ENCODE results near the gene P2RY2.

P2RY2 gene

DNA sequence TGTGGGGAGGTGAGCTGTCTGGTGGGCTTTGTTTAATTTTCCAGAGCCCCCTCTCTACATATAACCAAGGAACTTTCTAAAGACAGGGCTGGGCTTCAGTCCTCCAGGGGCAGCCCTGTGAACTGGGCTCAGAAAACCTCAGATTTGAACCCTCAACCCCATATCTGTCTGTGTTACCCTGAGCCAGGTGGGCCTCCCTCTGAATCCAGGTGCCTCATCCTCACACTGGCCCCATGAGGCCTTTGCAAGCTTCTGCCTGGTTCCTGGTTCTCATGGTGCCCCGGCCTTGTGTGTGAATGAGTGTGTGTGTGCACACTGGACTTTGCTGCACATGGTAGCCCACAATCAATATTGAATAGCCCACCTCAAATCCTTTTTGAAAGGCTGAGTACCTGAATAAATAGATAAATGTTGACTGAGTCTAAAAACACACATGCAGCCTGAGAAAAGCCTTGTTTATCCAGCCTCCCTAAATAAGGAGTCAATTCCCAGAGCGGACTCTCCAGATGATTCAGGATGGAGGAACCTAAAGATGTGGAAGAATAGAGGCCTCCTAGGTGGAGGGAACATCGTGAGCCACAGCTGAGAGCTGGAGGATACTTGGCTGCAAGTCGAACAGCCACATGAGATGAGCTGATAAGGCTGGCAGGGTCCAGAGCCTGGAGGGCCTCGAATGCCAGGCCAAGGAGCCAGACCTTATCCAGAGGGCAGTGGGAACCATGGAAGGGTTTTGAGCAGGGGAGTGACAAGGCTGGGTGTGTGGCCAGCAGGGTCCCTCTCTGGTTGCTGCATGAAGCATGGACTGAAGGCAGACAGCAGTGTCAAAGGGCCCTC lies 28.1 kb upstream of the P2RY2 start:
- Histone ChIP-seq H3K9ac (ENCODE audit: low read length) (no peak overlapping the region), H3K9me2 (replicated peaks; ENCODE audit: insufficient read depth, low read length) (no peaks in the 10 kb centered on the region), H3K27ac (ENCODE audit: low read depth, low read length) (no peak overlapping the region), H3K4me2 (ENCODE audit: low read depth, low read length, poor library complexity, severe bottlenecking) (no peak overlapping the region), H3K79me2 (ENCODE audit: insufficient read depth, low read length) (no peaks in the 10 kb centered on the region), H4K20me1 (ENCODE audit: low read depth, low read length) (no peaks in the 10 kb centered on the region), H3K36me3 (ENCODE audit: low read length) (no peaks in the 10 kb centered on the region), H3K4me3 (ENCODE audit: insufficient read depth, low read length, poor library complexity, severe bottlenecking) (no peak overlapping the region), H3K27me3 (ENCODE audit: low read length) (no peaks in the 10 kb centered on the region), H2AFZ (ENCODE audit: low read depth, low read length, severe bottlenecking) (no peak overlapping the region), H3F3A (ENCODE audit: insufficient read depth) (no peaks in the 10 kb centered on the region), H3K9me3 (ENCODE audit: insufficient read depth, low read length) (no peaks in the 10 kb centered on the region)
- TF ChIP-seq EZH2phosphoT487 (conservative IDR thresholded peaks at IDR 0.05; ENCODE audit: low read length) (no peak), CTCF (IDR thresholded peaks at IDR 0.05; ENCODE audit: insufficient read depth, low read length, poor library complexity, severe bottlenecking) (no peak)

GRCh38 chr11:73190557-73190885 lies 27.6 kb upstream of the P2RY2 start:
- no peak overlapping the region for H3K27ac ChIP-seq (ENCODE audit: low read depth, low read length)

GRCh38 chr11:73191151-73191550 lies 26.9 kb upstream of the P2RY2 start:
- H3K36me3 ChIP-seq (ENCODE audit: low read length), result no peaks in the 10 kb centered on the region
- no peaks in the 10 kb centered on the region for H3K27me3 ChIP-seq (ENCODE audit: low read length)
- no peaks in the 10 kb centered on the region for H3K9me2 ChIP-seq (replicated peaks; ENCODE audit: insufficient read depth, low read length)
- H3K9ac ChIP-seq (ENCODE audit: low read length), result no peak overlapping the region
- H3K9me3 ChIP-seq (ENCODE audit: insufficient read depth, low read length), result no peaks in the 10 kb centered on the region
- H4K20me1 ChIP-seq (ENCODE audit: low read depth, low read length), result no peaks in the 10 kb centered on the region
- no peaks in the 10 kb centered on the region for H3K79me2 ChIP-seq (ENCODE audit: insufficient read depth, low read length)
- H3K27ac ChIP-seq (ENCODE audit: low read depth, low read length), result no peak overlapping the region
- no peaks in the 10 kb centered on the region for H3F3A ChIP-seq (ENCODE audit: insufficient read depth)
- no peak overlapping the region for H3K4me2 ChIP-seq (ENCODE audit: low read depth, low read length, poor library complexity, severe bottlenecking)
- H3K4me3 ChIP-seq (ENCODE audit: insufficient read depth, low read length, poor library complexity, severe bottlenecking), result no peak overlapping the region
- TF ChIP-seq EZH2phosphoT487 (conservative IDR thresholded peaks at IDR 0.05; ENCODE audit: low read length) (no peak), CTCF (IDR thresholded peaks at IDR 0.05; ENCODE audit: insufficient read depth, low read length, poor library complexity, severe bottlenecking) (no peak)
- H2AFZ ChIP-seq (ENCODE audit: low read depth, low read length, severe bottlenecking), result no peak overlapping the region

More at GRCh38 chr11:73190557-73190885, 27.6 kb upstream of the P2RY2 start:
- no peaks in the 10 kb centered on the region for H3K27me3 ChIP-seq (ENCODE audit: low read length)
- no peaks in the 10 kb centered on the region for H3K79me2 ChIP-seq (ENCODE audit: insufficient read depth, low read length)
- H3K9ac ChIP-seq (ENCODE audit: low read length), result no peak overlapping the region
- no peak overlapping the region for H3K4me2 ChIP-seq (ENCODE audit: low read depth, low read length, poor library complexity, severe bottlenecking)
- no peaks in the 10 kb centered on the region for H3K36me3 ChIP-seq (ENCODE audit: low read length)
- no peaks in the 10 kb centered on the region for H3K9me3 ChIP-seq (ENCODE audit: insufficient read depth, low read length)
- H4K20me1 ChIP-seq (ENCODE audit: low read depth, low read length), result no peaks in the 10 kb centered on the region
- H3K9me2 ChIP-seq (replicated peaks; ENCODE audit: insufficient read depth, low read length), result no peaks in the 10 kb centered on the region
- no peaks in the 10 kb centered on the region for H3F3A ChIP-seq (ENCODE audit: insufficient read depth)
- no peak overlapping the region for H2AFZ ChIP-seq (ENCODE audit: low read depth, low read length, severe bottlenecking)
- no peak overlapping the region for H3K4me3 ChIP-seq (ENCODE audit: insufficient read depth, low read length, poor library complexity, severe bottlenecking)
- TF ChIP-seq CTCF (IDR thresholded peaks at IDR 0.05; ENCODE audit: insufficient read depth, low read length, poor library complexity, severe bottlenecking) (no peak), EZH2phosphoT487 (conservative IDR thresholded peaks at IDR 0.05; ENCODE audit: low read length) (no peak)

All from SU-DHL-6 (cell line).